Thoracic aorta (tissue), 2 donors: ENCODE data around the gene TRIO. TPM values are rescaled to one million over a fixed set of nuclear protein-coding genes. Genes with fewer than 3 reads are reported as not detected.

Experiments used
- ATAC-seq: fragments of 150-250 bp; one replicate; pipeline ENCODE4 v1.8.0; 2017; ENCODE audit warnings: low read depth; ENCODE audit not compliant: insufficient number of reproducible peaks, low FRiP score
- DNase-seq: peaks from one replicate; pipeline ENCODE4 v3.0.0-alpha.2; 2020; ENCODE audit warnings: low spot score
- H3K27ac ChIP-seq, 2 donors: fragments of 200-600 bp; sonication (generic); 1 replicate in 1 of 2; 2 replicates in 1 of 2; pipeline ENCODE4 v1.5.1; 2016; ENCODE audit warnings: mild to moderate bottlenecking in 2 of 2, moderate library complexity in 2 of 2
- H3K27me3 ChIP-seq: fragments of 200-600 bp; sonication (generic); replicated peaks from 2 replicates; pipeline ENCODE4 v1.6.0; 2016; ENCODE audit warnings: mild to moderate bottlenecking; ENCODE audit not compliant: insufficient read depth
- H3K36me3 ChIP-seq: fragments of 200-600 bp; sonication (generic); one replicate; pipeline ENCODE4 v1.5.1; 2016
- H3K4me1 ChIP-seq, 2 donors: fragments of 200-600 bp; sonication (generic); 1 replicate in 1 of 2; 2 replicates in 1 of 2; pipeline versions ENCODE4 v1.5.1 to v1.6.0; 2016; ENCODE audit warnings: low read depth in 2 of 2, mild to moderate bottlenecking in 1 of 2; ENCODE audit not compliant: control insufficient read depth in 1 of 2
- H3K4me3 ChIP-seq: fragments of 200-600 bp; sonication (generic); 2 replicates; pipeline ENCODE4 v1.5.1; 2016; ENCODE audit warnings: mild to moderate bottlenecking
- H3K9me3 ChIP-seq: fragments of 200-600 bp; sonication (generic); 2 replicates; pipeline ENCODE4 v1.5.1; 2016
- total RNA-seq, 2 donors: library from RNA; depleted of rRNA; stranded (reverse); fragments of >200 nt; gene quantifications; one replicate each; pipeline versions ENCODE4 v1.1.0 to v1.2.3, GENCODE V29; 2016
- TF ChIP-seq, protein P1 (sequence below): fragments of 200-600 bp; sonication (generic); IDR thresholded peaks from one replicate; pipeline ENCODE4 v1.5.1; 2019; ENCODE audit warnings: antibody characterized with exemption

Gene TRIO
- total RNA-seq, 2 donors from 2014 or later = 219 to 300 TPM

DNA sequence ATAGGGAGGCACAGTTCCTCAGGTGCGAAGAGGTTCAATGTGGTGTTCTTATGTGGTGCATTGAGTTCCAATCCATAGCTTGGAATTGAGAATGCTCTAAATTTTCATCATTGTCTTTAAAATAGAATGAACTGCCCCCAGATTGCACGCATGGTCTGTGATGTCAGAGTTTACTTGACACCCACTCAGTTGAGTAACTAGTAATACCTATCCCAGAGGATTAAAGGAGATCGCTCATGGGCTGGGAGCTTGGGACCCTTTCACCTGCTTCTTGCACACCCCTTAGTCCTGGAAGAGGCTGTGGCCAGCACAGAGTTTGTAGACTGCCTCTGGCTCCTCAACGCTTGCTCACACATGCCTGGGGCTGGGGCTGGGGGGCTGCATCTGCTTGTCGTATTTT is 343.3 kb downstream of the TRIO start:
- H3K27me3 ChIP-seq = no peaks in the 10 kb centered on the region
- ATAC-seq = no peak
- H3K4me1 ChIP-seq = no peaks in the 10 kb centered on the region
- peaks cover 83% of the 10 kb centered on the region for H3K36me3 ChIP-seq
- no peak for DNase-seq
- no peak overlapping the region for H3K4me3 ChIP-seq
- H3K9me3 ChIP-seq = no peaks in the 10 kb centered on the region
- TF ChIP-seq, protein P1, sequence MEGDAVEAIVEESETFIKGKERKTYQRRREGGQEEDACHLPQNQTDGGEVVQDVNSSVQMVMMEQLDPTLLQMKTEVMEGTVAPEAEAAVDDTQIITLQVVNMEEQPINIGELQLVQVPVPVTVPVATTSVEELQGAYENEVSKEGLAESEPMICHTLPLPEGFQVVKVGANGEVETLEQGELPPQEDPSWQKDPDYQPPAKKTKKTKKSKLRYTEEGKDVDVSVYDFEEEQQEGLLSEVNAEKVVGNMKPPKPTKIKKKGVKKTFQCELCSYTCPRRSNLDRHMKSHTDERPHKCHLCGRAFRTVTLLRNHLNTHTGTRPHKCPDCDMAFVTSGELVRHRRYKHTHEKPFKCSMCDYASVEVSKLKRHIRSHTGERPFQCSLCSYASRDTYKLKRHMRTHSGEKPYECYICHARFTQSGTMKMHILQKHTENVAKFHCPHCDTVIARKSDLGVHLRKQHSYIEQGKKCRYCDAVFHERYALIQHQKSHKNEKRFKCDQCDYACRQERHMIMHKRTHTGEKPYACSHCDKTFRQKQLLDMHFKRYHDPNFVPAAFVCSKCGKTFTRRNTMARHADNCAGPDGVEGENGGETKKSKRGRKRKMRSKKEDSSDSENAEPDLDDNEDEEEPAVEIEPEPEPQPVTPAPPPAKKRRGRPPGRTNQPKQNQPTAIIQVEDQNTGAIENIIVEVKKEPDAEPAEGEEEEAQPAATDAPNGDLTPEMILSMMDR = no peak
- H3K27ac ChIP-seq = no peak overlapping the region

DNA sequence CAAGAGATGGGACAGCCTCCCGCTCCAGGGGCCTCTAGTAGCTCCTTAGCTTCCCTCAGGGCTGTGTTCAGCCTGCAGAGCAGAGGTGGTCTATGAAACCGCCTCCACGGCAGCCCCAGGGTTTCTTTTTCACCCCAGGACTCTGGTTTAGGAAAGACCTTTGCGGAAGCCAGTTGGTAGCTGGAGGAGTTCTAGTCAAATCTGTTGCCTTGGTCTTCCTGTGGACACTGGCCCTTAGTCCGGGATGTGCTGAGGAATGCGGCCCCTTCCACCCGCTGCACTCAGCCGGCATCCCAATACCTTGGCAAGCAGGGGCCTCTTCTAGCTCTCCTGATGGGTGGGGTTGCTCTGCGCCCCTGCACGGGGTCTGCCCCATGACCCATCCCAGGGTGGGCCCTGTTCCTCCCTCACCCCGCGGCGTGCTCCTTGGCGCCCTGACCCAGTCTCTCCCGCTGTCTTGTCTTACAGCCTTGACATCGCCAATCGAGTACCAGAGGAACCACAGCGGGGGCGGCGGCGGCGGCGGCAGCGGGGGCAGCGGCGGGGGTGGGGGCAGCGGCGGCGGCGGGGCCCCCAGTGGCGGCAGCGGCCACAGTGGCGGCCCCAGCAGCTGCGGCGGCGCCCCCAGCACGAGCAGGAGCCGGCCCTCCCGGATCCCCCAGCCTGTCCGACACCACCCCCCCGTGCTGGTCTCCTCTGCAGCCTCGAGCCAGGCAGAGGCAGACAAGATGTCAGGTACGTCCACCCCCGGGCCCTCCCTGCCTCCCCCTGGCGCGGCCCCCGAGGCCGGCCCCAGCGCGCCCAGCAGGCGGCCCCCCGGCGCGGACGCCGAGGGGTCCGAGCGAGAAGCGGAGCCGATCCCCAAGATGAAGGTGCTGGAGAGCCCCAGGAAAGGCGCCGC is 344.1 kb downstream of the TRIO start:
- no peak for DNase-seq
- no peaks in the 10 kb centered on the region for H3K27me3 ChIP-seq
- no peaks in the 10 kb centered on the region for H3K9me3 ChIP-seq
- H3K4me1 ChIP-seq = no peaks in the 10 kb centered on the region
- TF ChIP-seq, protein P1 = no peak
- no peak overlapping the region for H3K27ac ChIP-seq
- no peak overlapping the region for H3K4me3 ChIP-seq
- ATAC-seq = no peak
- H3K36me3 ChIP-seq = peaks cover 80% of the 10 kb centered on the region

DNA sequence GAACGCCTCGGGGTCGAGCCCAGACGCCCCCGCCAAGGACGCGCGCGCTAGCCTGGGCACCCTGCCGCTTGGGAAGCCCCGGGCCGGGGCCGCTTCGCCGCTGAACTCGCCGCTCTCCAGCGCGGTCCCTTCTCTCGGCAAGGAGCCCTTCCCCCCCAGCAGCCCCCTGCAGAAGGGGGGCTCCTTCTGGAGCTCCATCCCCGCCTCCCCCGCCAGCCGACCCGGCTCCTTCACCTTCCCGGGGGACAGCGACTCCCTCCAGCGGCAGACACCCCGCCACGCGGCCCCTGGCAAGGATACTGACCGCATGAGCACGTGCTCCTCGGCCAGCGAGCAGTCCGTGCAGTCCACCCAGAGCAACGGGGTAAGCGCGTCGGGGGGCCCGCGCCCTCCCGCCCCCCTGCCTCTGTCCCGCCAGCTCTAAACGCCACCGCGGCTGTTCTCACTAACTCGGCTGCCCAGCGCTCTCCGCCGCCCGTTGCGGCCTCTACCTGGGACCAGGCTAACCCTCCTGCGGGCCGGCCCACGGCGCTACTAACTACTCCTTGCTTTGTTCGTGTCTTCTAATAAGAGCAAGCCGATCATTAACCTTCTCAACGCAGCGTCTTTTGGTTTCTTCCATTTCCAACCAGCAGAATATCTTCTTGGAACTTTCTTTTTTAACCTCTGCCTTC is 344.9 kb downstream of the TRIO start:
- no peaks in the 10 kb centered on the region for H3K27me3 ChIP-seq
- H3K9me3 ChIP-seq = no peaks in the 10 kb centered on the region
- no peak for ATAC-seq
- no peak overlapping the region for H3K27ac ChIP-seq
- H3K4me1 ChIP-seq = no peaks in the 10 kb centered on the region
- no peak overlapping the region for H3K4me3 ChIP-seq
- TF ChIP-seq, protein P1 = no peak
- no peak for DNase-seq
- H3K36me3 ChIP-seq = peaks cover 79% of the 10 kb centered on the region

DNA sequence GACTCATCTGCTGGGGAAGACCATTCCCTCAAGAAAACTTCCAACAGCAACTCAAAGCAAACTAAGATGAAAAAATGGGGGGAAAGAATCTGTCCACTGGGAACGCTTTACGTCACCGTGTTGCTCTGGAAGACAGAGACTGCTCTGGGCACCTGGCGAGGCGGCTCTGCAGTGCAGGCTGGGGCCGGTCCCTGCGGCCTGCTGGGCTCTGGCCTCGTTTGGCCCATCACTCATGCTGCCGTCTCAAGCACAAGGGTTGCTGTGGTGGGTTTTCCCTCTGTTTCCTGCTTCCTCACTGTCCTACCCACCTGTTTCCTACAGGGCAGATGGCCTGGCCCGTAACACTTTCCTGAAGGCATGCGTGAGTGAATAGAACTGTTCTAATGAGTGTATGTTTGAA is 345.6 kb downstream of the TRIO start:
- Histone ChIP-seq H3K27ac (no peak overlapping the region), H3K9me3 (no peaks in the 10 kb centered on the region), H3K4me3 (no peak overlapping the region), H3K4me1 (no peaks in the 10 kb centered on the region), H3K27me3 (no peaks in the 10 kb centered on the region), H3K36me3 (peaks cover 72% of the 10 kb centered on the region)
- TF ChIP-seq, protein P1 = no peak
- ATAC-seq (no peak), DNase-seq (no peak)

DNA sequence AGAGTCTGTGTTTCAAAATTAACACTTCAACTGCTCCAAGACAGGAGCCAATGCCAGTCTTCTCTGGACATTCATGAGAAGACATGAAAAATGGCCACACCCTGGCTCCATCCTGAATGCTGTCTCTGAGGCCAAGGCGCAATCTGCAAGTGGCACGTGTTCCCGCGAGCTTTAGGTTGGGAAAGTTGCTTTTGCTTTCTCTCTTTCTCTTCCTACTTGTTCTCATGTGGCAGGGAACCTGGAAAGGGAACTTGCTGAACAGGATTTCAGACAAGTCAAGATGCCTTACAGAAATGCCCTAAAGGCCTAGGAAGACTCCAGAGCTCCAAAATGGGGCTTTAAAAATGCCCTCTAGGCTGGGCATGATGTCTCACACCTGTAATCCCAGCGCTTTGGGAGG is 346.5 kb downstream of the TRIO start:
- H3K27me3 ChIP-seq = no peaks in the 10 kb centered on the region
- H3K4me1 ChIP-seq = no peaks in the 10 kb centered on the region
- H3K36me3 ChIP-seq = peaks cover 69% of the 10 kb centered on the region
- no peak for DNase-seq
- no peaks in the 10 kb centered on the region for H3K9me3 ChIP-seq
- TF ChIP-seq, protein P1 = no peak
- ATAC-seq = no peak
- no peak overlapping the region for H3K27ac ChIP-seq
- H3K4me3 ChIP-seq = no peak overlapping the region
